Activated naive CD4-positive, alpha-beta T cell treated with Interleukin-2 at 50 U/mL for 16 hours (primary cell): Measurements from ENCODE around the gene CD52.
"Not testable (repeated sequence)": the region's sequence is repeated elsewhere in the genome, so short reads cannot be mapped to it uniquely, and the experiment has no call there.

Experiments used
- DNase-seq: peaks from one replicate; pipeline ENCODE4 v3.0.0-alpha.2; 2020

Gene CD52

GRCh38 chr1:26284597-26285347, 33.0 kb upstream of the CD52 start:
- peak; percentile 97 for DNase-seq

- peak; percentile 60 for DNase-seq
Observed at GRCh38 chr1:26285366-26286063, 32.2 kb upstream of the CD52 start.

- DNase-seq, result no peak
Observed at GRCh38 chr1:26286064-26286416, 31.7 kb upstream of the CD52 start.

- peak; percentile 62 for DNase-seq
Observed at GRCh38 chr1:26287033-26287711, 30.6 kb upstream of the CD52 start.

GRCh38 chr1:26287811-26288210, 29.9 kb upstream of the CD52 start:
- DNase-seq, result no peak

- peak; percentile 73 for DNase-seq
Observed at GRCh38 chr1:26288311-26288941, 29.3 kb upstream of the CD52 start.

GRCh38 chr1:26289158-26290059, 28.3 kb upstream of the CD52 start:
- no peak for DNase-seq

- no peak for DNase-seq
Observed at GRCh38 chr1:26290122-26290881, 27.5 kb upstream of the CD52 start.

- no peak for DNase-seq
Observed at GRCh38 chr1:26290882-26291261, 26.9 kb upstream of the CD52 start.

GRCh38 chr1:26291433-26291832, 26.3 kb upstream of the CD52 start:
- no peak for DNase-seq

GRCh38 chr1:26291939-26292338, 25.8 kb upstream of the CD52 start:
- DNase-seq, result no peak

- not testable (repeated sequence) for DNase-seq
Observed at GRCh38 chr1:26292735-26293134, 25.0 kb upstream of the CD52 start.

- no peak for DNase-seq
Observed at GRCh38 chr1:26293911-26294463, 23.8 kb upstream of the CD52 start.

GRCh38 chr1:26295194-26296138, 22.3 kb upstream of the CD52 start:
- DNase-seq, result no peak

GRCh38 chr1:26296340-26297056, 21.3 kb upstream of the CD52 start:
- DNase-seq, result no peak

GRCh38 chr1:26297057-26297790, 20.5 kb upstream of the CD52 start:
- no peak for DNase-seq

GRCh38 chr1:26297791-26298124, 20.0 kb upstream of the CD52 start:
- no peak for DNase-seq

- no peak for DNase-seq
Observed at GRCh38 chr1:26300578-26301275, 17.0 kb upstream of the CD52 start.
